Activated CD8-positive, alpha-beta T cell treated with anti-CD3 and anti-CD28 coated beads for 36 hours (primary cell): ENCODE results near the gene LRRC71. TPM values are rescaled to one million over a fixed set of nuclear protein-coding genes. Genes with fewer than 3 reads are reported as not detected.

Source experiments
- ATAC-seq: fragments of 200-7000 bp; cut with Tn5 transposase; one replicate; pipeline ENCODE4 v1.10.0; 2021; ENCODE audit warnings: mild to moderate bottlenecking, moderate library complexity
- CTCF ChIA-PET: fragments of 350-600 bp; sonication (Branson Sonifier 250); formaldehyde crosslinking; loops from one replicate; lab custom pipeline; 2021; ENCODE audit warnings: antibody characterized with exemption; lab: Charles Lee
- POLR2A ChIA-PET: fragments of 350-600 bp; sonication (Branson Sonifier 250); formaldehyde crosslinking; loops from one replicate; lab custom pipeline; 2021; ENCODE audit warnings: antibody characterized with exemption; lab: Charles Lee
- DNase-seq: peaks from one replicate; pipeline ENCODE4 v3.0.0-alpha.2; 2020
- H3K27ac Mint-ChIP-seq: one replicate; pipeline ENCODE4 v1.8.0; 2021; ENCODE audit warnings: mild to moderate bottlenecking, mixed read lengths
- H3K27me3 Mint-ChIP-seq: one replicate; pipeline ENCODE4 v1.8.0; 2021; ENCODE audit warnings: mixed read lengths
- H3K36me3 Mint-ChIP-seq: one replicate; pipeline ENCODE4 v1.8.0; 2021; ENCODE audit warnings: low read depth, mixed read lengths
- H3K4me1 Mint-ChIP-seq: one replicate; pipeline ENCODE4 v1.8.0; 2021; ENCODE audit warnings: low read depth, mixed read lengths
- H3K4me3 Mint-ChIP-seq: one replicate; pipeline ENCODE4 v1.8.0; 2021; ENCODE audit warnings: mild to moderate bottlenecking, moderate library complexity, mixed read lengths
- H3K9me3 Mint-ChIP-seq: one replicate; pipeline ENCODE4 v1.8.0; 2021; ENCODE audit warnings: mixed read lengths
- intact Hi-C: fragments of 100-400 bp; cut with micrococcal nuclease; formaldehyde crosslinking; loops from one replicate; pipeline ENCODE4 v1.10.0; 2022
- total RNA-seq, 2 experiments: library from RNA; stranded (reverse); gene quantifications; one replicate each; pipeline ENCODE4 v1.2.3, GENCODE V29; 2021
- TF ChIP-seq, protein P1 (sequence below): fragments of 200-600 bp; IDR thresholded peaks from one replicate; pipeline ENCODE4 v1.8.0; 2022; ENCODE audit warnings: antibody characterized with exemption, mild to moderate bottlenecking

Gene LRRC71
- total RNA-seq, 2 experiments from 2014 or later: not detected

GRCh38 chr1:156928043-156928602 lies 7.7 kb downstream of the LRRC71 start:
- H3K36me3 Mint-ChIP-seq: no peaks in the 10 kb centered on the region
- intact Hi-C loops: loop anchor here (5.0 kb wide), 1 partner anchor 36 kb away; the partner anchor contains the start of gene PEAR1
- H3K4me1 Mint-ChIP-seq: peaks cover 31% of the 10 kb centered on the region
- TF ChIP-seq, protein P1, sequence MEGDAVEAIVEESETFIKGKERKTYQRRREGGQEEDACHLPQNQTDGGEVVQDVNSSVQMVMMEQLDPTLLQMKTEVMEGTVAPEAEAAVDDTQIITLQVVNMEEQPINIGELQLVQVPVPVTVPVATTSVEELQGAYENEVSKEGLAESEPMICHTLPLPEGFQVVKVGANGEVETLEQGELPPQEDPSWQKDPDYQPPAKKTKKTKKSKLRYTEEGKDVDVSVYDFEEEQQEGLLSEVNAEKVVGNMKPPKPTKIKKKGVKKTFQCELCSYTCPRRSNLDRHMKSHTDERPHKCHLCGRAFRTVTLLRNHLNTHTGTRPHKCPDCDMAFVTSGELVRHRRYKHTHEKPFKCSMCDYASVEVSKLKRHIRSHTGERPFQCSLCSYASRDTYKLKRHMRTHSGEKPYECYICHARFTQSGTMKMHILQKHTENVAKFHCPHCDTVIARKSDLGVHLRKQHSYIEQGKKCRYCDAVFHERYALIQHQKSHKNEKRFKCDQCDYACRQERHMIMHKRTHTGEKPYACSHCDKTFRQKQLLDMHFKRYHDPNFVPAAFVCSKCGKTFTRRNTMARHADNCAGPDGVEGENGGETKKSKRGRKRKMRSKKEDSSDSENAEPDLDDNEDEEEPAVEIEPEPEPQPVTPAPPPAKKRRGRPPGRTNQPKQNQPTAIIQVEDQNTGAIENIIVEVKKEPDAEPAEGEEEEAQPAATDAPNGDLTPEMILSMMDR: no peak
- POLR2A ChIA-PET: interaction anchor here (1.7 kb wide), 1 partner anchor 38 kb away, joined by 5 read pairs; no protein-coding TSS in a partner anchor
- DNase-seq: no peak
- ATAC-seq: no peak
- H3K27ac Mint-ChIP-seq: no peak overlapping the region
- no peaks in the 10 kb centered on the region for H3K9me3 Mint-ChIP-seq
- CTCF ChIA-PET: interaction anchor here (0.6 to 7.3 kb wide), 39 partner anchors 9 to 270 kb away, joined by 3 to 94 read pairs (median 4); partner anchors contain the start of genes NTRK1 and PEAR1
- H3K4me3 Mint-ChIP-seq: no peak overlapping the region
- H3K27me3 Mint-ChIP-seq: peaks cover 70% of the 10 kb centered on the region

DNA sequence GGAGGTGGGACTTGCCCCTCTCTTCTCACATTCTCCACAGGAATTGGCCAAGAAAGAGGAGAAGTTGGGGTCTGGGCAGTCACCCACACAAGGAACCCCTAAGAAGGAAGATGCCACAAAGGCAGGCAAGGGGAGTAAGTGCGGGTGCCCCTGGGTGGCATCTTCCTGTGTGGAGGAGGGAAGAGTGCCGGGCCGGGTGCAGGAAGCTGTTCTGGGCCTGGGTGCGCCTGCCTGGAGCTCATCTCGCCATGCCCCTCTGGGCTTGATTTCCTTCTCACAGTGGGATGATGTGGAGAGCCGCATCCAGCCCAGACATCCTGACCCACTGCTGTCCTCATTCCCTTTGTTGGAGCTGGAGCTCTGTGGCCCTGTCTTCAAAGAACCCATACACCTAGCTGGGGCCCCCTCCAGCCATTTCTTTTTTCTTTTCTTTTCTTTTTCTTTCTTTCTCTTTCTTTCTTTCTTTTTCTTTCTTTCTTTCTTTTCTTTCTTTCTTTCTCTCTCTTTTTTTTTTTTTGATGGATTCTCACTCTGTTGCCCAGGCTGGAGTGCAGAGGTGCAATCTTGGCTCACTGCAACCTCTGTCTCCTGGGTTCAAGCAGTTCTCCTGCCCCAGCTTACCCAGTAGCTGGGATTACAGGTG lies 9.3 kb downstream of the LRRC71 start:
- no peak for ATAC-seq
- peaks cover 25% of the 10 kb centered on the region for H3K4me1 Mint-ChIP-seq
- ChIA-PET POLR2A (no interaction called here), CTCF (interaction anchor here (0.8 to 7.3 kb wide), 5 partner anchors 40 to 240 kb away, joined by 3 to 94 read pairs (median 3); partner anchors contain the start of gene PEAR1)
- intact Hi-C loops: loop anchor here (5.0 kb wide), 1 partner anchor 37 kb away; the partner anchor contains the start of gene PEAR1
- no peaks in the 10 kb centered on the region for H3K36me3 Mint-ChIP-seq
- H3K9me3 Mint-ChIP-seq: no peaks in the 10 kb centered on the region
- DNase-seq: no peak
- H3K4me3 Mint-ChIP-seq: no peak overlapping the region
- H3K27ac Mint-ChIP-seq: no peak overlapping the region
- TF ChIP-seq, protein P1: no peak
- H3K27me3 Mint-ChIP-seq: peaks cover 57% of the 10 kb centered on the region

DNA sequence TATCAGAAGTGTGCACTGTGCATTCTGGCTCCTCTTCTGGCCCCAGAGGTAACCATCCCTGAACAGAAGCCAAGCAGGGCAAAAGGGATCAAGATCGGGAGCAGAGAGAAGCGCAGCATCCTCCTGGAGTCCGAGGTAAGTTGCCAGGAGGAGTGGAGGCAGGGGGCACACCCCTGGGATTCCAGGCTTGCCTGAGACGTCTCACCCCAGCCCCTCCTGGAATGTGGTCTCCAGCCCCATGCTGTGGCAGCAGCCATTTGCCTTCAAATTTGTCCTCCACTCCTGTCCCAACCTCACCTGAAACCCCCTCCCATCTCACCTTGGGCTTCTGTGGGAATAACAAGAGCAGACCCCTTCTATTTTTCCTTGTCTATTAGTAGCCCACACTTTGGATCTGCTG lies 10.1 kb downstream of the LRRC71 start:
- H3K27ac Mint-ChIP-seq: no peak overlapping the region
- no peaks in the 10 kb centered on the region for H3K36me3 Mint-ChIP-seq
- no peak for ATAC-seq
- no peak overlapping the region for H3K4me3 Mint-ChIP-seq
- no peaks in the 10 kb centered on the region for H3K9me3 Mint-ChIP-seq
- intact Hi-C loops: no loop called here
- ChIA-PET CTCF (interaction anchor here (0.9 to 7.3 kb wide), 2 partner anchors 40 to 204 kb away, joined by 3 to 94 read pairs; partner anchors contain the start of gene PEAR1), POLR2A (no interaction called here)
- no peak for DNase-seq
- TF ChIP-seq, protein P1: no peak
- peaks cover 50% of the 10 kb centered on the region for H3K27me3 Mint-ChIP-seq
- H3K4me1 Mint-ChIP-seq: peaks cover 22% of the 10 kb centered on the region

- Mint-ChIP-seq H3K27me3 (peaks cover 41% of the 10 kb centered on the region), H3K36me3 (no peaks in the 10 kb centered on the region), H3K9me3 (no peaks in the 10 kb centered on the region), H3K27ac (no peak overlapping the region), H3K4me3 (no peak overlapping the region), H3K4me1 (peaks cover 14% of the 10 kb centered on the region)
- intact Hi-C loops: no loop called here
- DNase-seq (no peak), ATAC-seq (no peak)
- ChIA-PET CTCF (interaction anchor here (0.7 to 1.4 kb wide), 4 partner anchors 11 to 242 kb away, joined by 3 to 4 read pairs (median 3); partner anchors contain the start of gene LRRC71), POLR2A (interaction anchor here (0.9 kb wide), 1 partner anchor 34 kb away, joined by 5 read pairs; no protein-coding TSS in a partner anchor)
- TF ChIP-seq, protein P1: no peak
These were observed 10.9 kb downstream of the LRRC71 start for GRCh38 chr1:156931211-156931952.
